GF-D8 (cell line): Measurements from ENCODE around the gene PCDHGB1.
"Not testable (repeated sequence)": the region's sequence is repeated elsewhere in the genome, so short reads cannot be mapped to it uniquely, and the experiment has no call there.

Experiments
- DNase-seq: peaks from one replicate; lab custom pipeline; 2025; lab: John Stamatoyannopoulos, UW

The PCDHGB1 gene

GRCh38 chr5:141346017-141346416 is 3.9 kb upstream of the PCDHGB1 start:
- DNase-seq = not testable (repeated sequence)

DNA sequence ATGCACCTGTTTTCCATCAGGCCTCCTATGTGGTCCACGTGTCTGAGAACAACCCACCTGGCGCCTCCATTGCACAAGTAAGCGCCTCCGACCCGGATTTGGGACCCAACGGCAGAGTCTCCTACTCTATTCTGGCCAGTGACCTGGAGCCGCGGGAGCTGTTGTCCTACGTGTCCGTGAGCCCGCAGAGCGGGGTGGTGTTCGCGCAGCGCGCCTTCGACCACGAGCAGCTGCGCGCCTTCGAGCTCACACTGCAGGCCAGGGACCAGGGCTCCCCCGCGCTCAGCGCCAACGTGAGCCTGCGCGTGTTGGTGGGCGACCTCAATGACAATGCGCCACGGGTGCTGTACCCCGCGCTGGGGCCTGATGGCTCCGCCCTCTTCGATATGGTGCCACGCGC is 1.7 kb downstream of the PCDHGB1 start:
- DNase-seq = no peak

- DNase-seq = no peak
Observed at GRCh38 chr5:141354900-141355469, 5.1 kb downstream of the PCDHGB1 start, which contains the start of gene PCDHGA4. Gene PCDHGA4 (plus strand): TSS chr5:141355021. CDS start chr5:141355108, 87 bp downstream.

GRCh38 chr5:141355641-141356040 is 5.7 kb downstream of the PCDHGB1 start:
- DNase-seq = no peak

- DNase-seq = no peak
Observed at GRCh38 chr5:141356133-141356532, 6.2 kb downstream of the PCDHGB1 start.

- no peak for DNase-seq
Observed at GRCh38 chr5:141356950-141357349, 7.1 kb downstream of the PCDHGB1 start.

- peak; percentile 3 for DNase-seq
Observed at GRCh38 chr5:141359790-141360426, 10.0 kb downstream of the PCDHGB1 start, which contains the start of gene PCDHGB2. Gene PCDHGB2 (plus strand): TSS chr5:141359994. CDS start chr5:141360136, 142 bp downstream.

- no peak for DNase-seq
Observed at GRCh38 chr5:141360685-141361084, 10.8 kb downstream of the PCDHGB1 start.

DNA sequence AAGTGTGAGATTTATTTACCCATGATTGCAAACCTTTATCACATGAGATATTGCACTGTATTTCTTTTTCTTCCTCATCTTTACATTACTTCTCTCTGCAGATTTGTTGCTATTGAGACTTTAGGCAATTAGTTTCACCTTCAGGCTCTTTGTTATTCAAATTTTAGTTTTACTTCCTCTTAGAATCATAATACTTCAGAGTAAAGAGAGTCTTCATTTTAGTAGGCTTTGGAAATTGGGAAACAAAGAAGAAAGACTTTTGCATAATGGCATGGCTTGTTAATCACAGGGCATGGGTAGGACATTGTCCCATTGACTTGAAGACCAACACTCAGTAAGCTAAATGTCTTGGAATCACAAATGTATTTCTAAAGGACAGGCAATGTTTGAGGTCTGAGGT is 12.8 kb downstream of the PCDHGB1 start:
- DNase-seq = no peak

- DNase-seq = no peak
Observed at GRCh38 chr5:141363952-141364660, 14.2 kb downstream of the PCDHGB1 start, which contains the start of gene PCDHGA5. Gene PCDHGA5 (plus strand): TSS chr5:141364162. CDS start chr5:141364331, 169 bp downstream.

DNA sequence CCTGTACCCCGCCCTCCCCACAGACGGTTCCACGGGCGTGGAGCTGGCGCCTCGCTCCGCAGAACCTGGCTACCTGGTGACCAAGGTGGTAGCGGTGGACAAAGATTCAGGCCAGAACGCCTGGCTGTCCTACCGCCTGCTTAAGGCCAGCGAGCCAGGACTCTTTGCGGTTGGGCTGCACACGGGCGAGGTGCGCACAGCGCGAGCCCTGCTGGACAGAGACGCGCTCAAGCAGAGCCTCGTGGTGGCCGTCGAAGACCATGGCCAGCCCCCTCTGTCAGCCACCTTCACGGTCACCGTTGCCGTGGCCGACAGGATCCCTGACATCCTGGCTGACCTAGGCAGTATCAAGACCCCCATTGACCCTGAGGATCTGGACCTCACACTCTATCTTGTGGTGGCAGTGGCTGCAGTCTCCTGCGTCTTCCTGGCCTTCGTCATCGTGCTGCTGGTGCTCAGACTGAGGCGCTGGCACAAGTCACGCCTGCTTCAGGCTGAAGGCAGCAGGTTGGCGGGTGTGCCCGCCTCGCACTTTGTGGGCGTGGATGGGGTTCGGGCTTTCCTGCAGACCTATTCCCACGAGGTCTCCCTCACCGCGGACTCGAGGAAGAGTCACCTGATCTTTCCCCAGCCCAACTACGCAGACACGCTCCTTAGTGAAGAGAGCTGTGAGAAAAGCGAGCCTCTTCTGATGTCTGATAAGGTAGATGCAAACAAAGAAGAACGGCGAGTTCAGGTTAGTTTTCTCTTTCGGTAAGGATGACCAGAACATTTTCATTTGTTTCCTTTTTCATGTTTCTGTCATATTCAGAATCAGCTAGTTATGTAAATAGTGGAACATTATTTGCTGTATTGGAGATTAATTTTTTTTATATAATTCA is 16.4 kb downstream of the PCDHGB1 start:
- DNase-seq = no peak

- DNase-seq = no peak
Observed at GRCh38 chr5:141369994-141370848, 20.3 kb downstream of the PCDHGB1 start, which contains the start of gene PCDHGB3. Gene PCDHGB3 (plus strand): TSS chr5:141370242. CDS start chr5:141370395, 153 bp downstream.

DNA sequence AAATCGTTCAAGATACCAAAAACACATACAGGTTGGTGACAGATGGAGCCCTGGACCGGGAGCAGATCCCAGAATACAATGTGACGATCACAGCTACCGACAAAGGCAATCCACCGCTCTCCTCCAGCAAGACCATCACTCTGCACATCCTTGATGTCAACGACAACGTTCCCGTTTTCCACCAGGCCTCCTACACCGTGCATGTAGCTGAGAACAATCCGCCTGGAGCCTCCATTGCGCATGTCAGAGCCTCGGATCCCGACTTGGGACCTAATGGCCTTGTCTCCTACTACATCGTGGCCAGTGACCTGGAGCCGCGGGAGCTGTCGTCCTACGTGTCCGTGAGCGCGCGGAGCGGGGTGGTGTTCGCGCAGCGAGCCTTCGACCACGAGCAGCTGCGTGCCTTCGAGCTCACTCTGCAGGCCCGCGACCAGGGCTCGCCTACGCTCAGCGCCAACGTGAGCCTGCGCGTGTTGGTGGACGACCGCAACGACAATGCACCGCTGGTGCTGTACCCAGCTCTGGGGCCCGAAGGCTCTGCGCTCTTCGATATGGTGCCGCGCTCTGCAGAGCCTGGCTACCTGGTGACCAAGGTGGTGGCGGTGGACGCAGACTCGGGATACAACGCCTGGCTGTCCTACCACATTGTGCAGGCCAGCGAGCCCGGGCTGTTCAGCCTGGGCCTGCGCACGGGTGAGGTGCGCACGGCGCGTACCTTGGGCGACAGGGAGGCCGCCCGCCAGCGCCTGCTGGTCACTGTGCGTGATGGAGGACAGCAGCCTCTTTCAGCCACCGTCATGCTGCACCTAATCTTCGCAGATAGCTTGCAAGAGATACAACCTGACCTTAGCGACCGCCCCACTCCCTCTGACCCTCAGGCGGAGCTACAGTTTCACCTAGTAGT is 21.9 kb downstream of the PCDHGB1 start:
- no peak for DNase-seq

- DNase-seq = no peak
Observed at GRCh38 chr5:141373673-141374317, 23.9 kb downstream of the PCDHGB1 start, which contains the start of gene PCDHGA6. Gene PCDHGA6 (plus strand): TSS chr5:141373891. CDS start chr5:141374084, 193 bp downstream.

DNA sequence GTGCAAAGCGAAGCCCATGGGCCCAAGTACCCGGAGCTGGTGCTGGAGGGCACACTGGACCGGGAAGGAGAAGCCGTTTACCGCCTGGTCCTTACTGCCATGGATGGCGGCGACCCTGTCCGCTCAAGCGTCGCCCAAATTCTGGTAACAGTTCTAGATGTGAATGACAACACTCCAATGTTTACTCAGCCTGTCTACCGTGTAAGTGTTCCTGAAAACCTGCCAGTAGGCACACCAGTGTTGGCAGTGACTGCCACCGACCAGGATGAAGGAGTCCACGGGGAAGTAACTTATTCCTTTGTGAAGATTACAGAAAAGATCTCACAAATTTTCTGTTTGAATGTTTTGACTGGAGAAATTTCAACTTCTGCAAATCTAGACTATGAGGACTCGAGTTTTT is 24.7 kb downstream of the PCDHGB1 start:
- no peak for DNase-seq

- DNase-seq = not testable (repeated sequence)
Observed at GRCh38 chr5:141375444-141376155, 25.7 kb downstream of the PCDHGB1 start.

DNA sequence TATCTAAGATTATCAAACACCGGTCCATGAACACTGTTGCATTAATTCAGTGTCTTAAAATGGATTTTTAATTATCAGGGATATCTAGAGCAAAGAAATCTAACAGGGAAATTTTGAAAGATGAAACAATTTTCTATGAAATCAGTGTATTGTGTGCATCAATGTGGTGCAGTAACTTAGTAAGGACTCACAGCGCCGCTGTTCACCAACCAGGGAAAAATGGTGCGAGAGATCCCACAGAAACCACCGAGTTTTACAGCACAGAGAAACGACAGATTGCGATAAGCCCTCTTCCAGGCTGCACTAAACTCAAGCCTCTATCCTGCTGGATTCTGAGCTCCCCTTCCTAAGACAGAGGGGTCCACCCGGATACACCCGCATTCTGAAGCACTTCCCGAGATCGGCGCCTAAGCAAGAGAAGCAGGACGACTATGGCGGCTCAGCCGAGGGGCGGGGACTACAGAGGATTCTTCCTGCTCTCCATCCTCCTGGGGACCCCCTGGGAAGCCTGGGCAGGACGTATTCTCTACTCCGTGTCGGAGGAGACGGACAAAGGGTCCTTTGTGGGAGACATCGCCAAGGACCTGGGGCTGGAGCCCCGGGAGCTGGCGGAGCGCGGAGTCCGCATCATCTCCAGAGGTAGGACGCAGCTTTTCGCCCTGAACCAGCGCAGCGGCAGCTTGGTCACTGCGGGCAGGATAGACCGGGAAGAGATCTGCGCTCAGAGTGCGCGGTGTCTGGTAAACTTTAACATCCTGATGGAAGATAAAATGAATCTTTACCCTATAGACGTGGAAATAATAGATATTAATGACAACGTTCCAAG is 32.8 kb downstream of the PCDHGB1 start, which contains the start of gene PCDHGA7:
Gene PCDHGA7 (plus strand): TSS at position 274 of the 826 bp plus-strand sequence. CDS start 158 bp downstream, at position 432.
- no peak for DNase-seq
